ENCODE data around the gene TNFSF15. TPM values are rescaled to one million over a fixed set of nuclear protein-coding genes. Genes with fewer than 3 reads are reported as not detected.
A peak's percentile ranks its signal among the peaks of the same experiment; 100 is the strongest.

The TNFSF15 gene
- total RNA-seq, 1 experiment from 2014 or later: not detected

GRCh38 chr9:114738581-114739316, 67.1 kb downstream of the TNFSF15 start (continued):
- TF ChIP-seq CTCF (IDR thresholded peaks at IDR 0.05 in 2 of 3, conservative IDR thresholded peaks at IDR 0.05 in 1 of 3; ENCODE audit: borderline replicate concordance in 1 of 3, insufficient read depth in 1 of 3, low read depth in 2 of 3, low read length in 2 of 3) (peak; percentile 78 to 91 (median 89)), POLR2A (IDR thresholded peaks at IDR 0.05; ENCODE audit: borderline replicate concordance, extremely low read depth, insufficient read depth, insufficient read length) (no peak), POLR2AphosphoS5 (IDR thresholded peaks at IDR 0.05; ENCODE audit: low read depth, low read length) (no peak), RAD21 (IDR thresholded peaks at IDR 0.05; ENCODE audit: low read depth) (peak; percentile 95), ZNF274 (IDR thresholded peaks at IDR 0.05; ENCODE audit: low read depth, low read length) (no peak), EGR1 (IDR thresholded peaks at IDR 0.05; ENCODE audit: low read depth) (no peak)

- no peak overlapping the region for H3K27ac ChIP-seq (ENCODE audit: low read depth, low read length)
- H3K79me2 ChIP-seq (ENCODE audit: insufficient read depth, low read length): no peaks in the 10 kb centered on the region
- DNase-seq (ENCODE audit: low read depth, low spot score) (no peak), ATAC-seq (no peak)
- BruUV-seq (replicated peaks): no TSS peak
- intact Hi-C loops (cut with micrococcal nuclease): loop anchor here (2.0 kb wide), 1 partner anchor 55 kb away; the partner anchor contains the start of gene TEX48
- peaks cover under 1 to 8% of the 10 kb centered on the region in 2 experiments; a peak in 3 of 4 replicates for H3K4me1 ChIP-seq (ENCODE audit: control insufficient read depth in 1 of 2, insufficient read depth in 2 of 2, low read length in 2 of 2)
- POLR2A ChIA-PET: no interaction called here
- 0 out of 2 replicates have a peak, but pooled peaks cover 5% of the 10 kb centered on the region for H3K27me3 ChIP-seq (ENCODE audit: insufficient read depth, low read length)
- no peaks in the 10 kb centered on the region for H4K20me1 ChIP-seq (ENCODE audit: insufficient read depth)
- no peaks in the 10 kb centered on the region for H3K9me2 ChIP-seq (ENCODE audit: insufficient read depth)
- CTCF ChIA-PET: interaction anchor here (1.4 to 5.9 kb wide), 3 partner anchors 169 to 277 kb away, joined by 3 to 49 read pairs (median 4); no protein-coding TSS in a partner anchor
- no peaks in the 10 kb centered on the region for H3K36me3 ChIP-seq (ENCODE audit: control insufficient read depth in 1 of 2, insufficient read depth in 2 of 2, low read length in 2 of 2)
- RAD21 ChIA-PET (ENCODE audit: low non-redundant PET in 1 of 2, low total read pairs in 2 of 2, uncharacterized antibody in 2 of 2, unreplicated experiment in 2 of 2): interaction anchor here (0.7 to 1.1 kb wide), 2 partner anchors 169 to 852 kb away, joined by 3 to 6 read pairs; no protein-coding TSS in a partner anchor
- no peak overlapping the region for H3K4me2 ChIP-seq (ENCODE audit: low read length)
- H3K9me3 ChIP-seq (ENCODE audit: control insufficient read depth in 1 of 2, insufficient read depth in 1 of 2, low read depth in 1 of 2, low read length in 2 of 2): no peaks in the 10 kb centered on the region
- H3K4me3 ChIP-seq (replicated peaks in 1 of 2; ENCODE audit: low read depth in 1 of 2, low read length in 2 of 2): no peak overlapping the region
- no peak overlapping the region for H3K9ac ChIP-seq (ENCODE audit: low read length)
- H2AFZ ChIP-seq (ENCODE audit: low read depth, low read length, poor library complexity, severe bottlenecking): no peak overlapping the region
- TF ChIP-seq SIN3A (IDR thresholded peaks at IDR 0.05; ENCODE audit: low read depth) (no peak), POLR2A (IDR thresholded peaks at IDR 0.05; ENCODE audit: borderline replicate concordance, extremely low read depth, insufficient read depth, insufficient read length) (no peak), CTCF (IDR thresholded peaks at IDR 0.05 in 2 of 3, conservative IDR thresholded peaks at IDR 0.05 in 1 of 3; ENCODE audit: borderline replicate concordance in 1 of 3, insufficient read depth in 1 of 3, low read depth in 2 of 3, low read length in 2 of 3) (no peak), ZNF274 (IDR thresholded peaks at IDR 0.05; ENCODE audit: low read depth, low read length) (no peak), SRF (IDR thresholded peaks at IDR 0.05; ENCODE audit: low read depth) (no peak), MAX (IDR thresholded peaks at IDR 0.05) (no peak), POLR2AphosphoS5 (IDR thresholded peaks at IDR 0.05; ENCODE audit: low read depth, low read length) (no peak), JUND (IDR thresholded peaks at IDR 0.05) (no peak), EZH2phosphoT487 (IDR thresholded peaks at IDR 0.05; ENCODE audit: borderline replicate concordance) (no peak), SP1 (IDR thresholded peaks at IDR 0.05; ENCODE audit: low read depth) (no peak), CEBPB (IDR thresholded peaks at IDR 0.05; ENCODE audit: low read depth) (no peak), FOSL1 (IDR thresholded peaks at IDR 0.05; ENCODE audit: low read depth) (no peak), EZH2 (IDR thresholded peaks at IDR 0.05) (no peak), ZFX (IDR thresholded peaks at IDR 0.05) (no peak), ZBTB33 (IDR thresholded peaks at IDR 0.05; ENCODE audit: extremely low read depth, insufficient replicate concordance, low read length) (no peak), ATF3 (IDR thresholded peaks at IDR 0.05) (no peak)
These were observed 68.0 kb downstream of the TNFSF15 start for GRCh38 chr9:114737847-114738246.
